H9 (cell line): ENCODE results near the gene OR2F2. TPM values are rescaled to one million over a fixed set of nuclear protein-coding genes. Genes with fewer than 3 reads are reported as not detected.

ENCODE experiments used
- DNase-seq: peaks from one replicate; pipeline ENCODE4 v3.0.0-alpha.2; 2017
- H2AFZ ChIP-seq: one replicate; pipeline ENCODE4 v1.6.1; 2013; ENCODE audit warnings: mild to moderate bottlenecking, low read length, control low read depth, moderate library complexity
- H2AK5ac ChIP-seq: 2 replicates; pipeline ENCODE4 v1.6.1; 2013; ENCODE audit warnings: low read length, control low read depth, mixed read lengths; ENCODE audit not compliant: insufficient read length
- H2BK120ac ChIP-seq: one replicate; pipeline ENCODE4 v1.6.1; 2013; ENCODE audit warnings: low read depth, mild to moderate bottlenecking, low read length, control low read depth, inconsistent platforms; ENCODE audit not compliant: poor library complexity, severe bottlenecking
- H2BK12ac ChIP-seq: 2 replicates; pipeline ENCODE4 v1.6.1; 2013; ENCODE audit warnings: low read length, control low read depth, mixed read lengths, low read depth; ENCODE audit not compliant: insufficient read length
- H2BK15ac ChIP-seq: 2 replicates; pipeline ENCODE4 v1.6.1; 2013; ENCODE audit warnings: low read depth, low read length, control low read depth
- H2BK20ac ChIP-seq: one replicate; pipeline ENCODE4 v1.6.1; 2013; ENCODE audit warnings: low read depth, mild to moderate bottlenecking, low read length, control low read depth, inconsistent platforms; ENCODE audit not compliant: poor library complexity, severe bottlenecking
- H2BK5ac ChIP-seq: 2 replicates; pipeline ENCODE4 v1.6.1; 2013; ENCODE audit warnings: low read length, control low read depth, mixed read lengths; ENCODE audit not compliant: insufficient read length
- H3K14ac ChIP-seq: 2 replicates; pipeline ENCODE4 v1.6.1; 2013; ENCODE audit warnings: low read length, control low read depth; ENCODE audit not compliant: insufficient read depth
- H3K18ac ChIP-seq: 2 replicates; pipeline ENCODE4 v1.6.1; 2013; ENCODE audit warnings: low read depth, mild to moderate bottlenecking, mixed read lengths, low read length, control low read depth; ENCODE audit not compliant: insufficient read length
- H3K23ac ChIP-seq: 2 replicates; pipeline ENCODE4 v1.6.1; 2013; ENCODE audit warnings: low read length, control low read depth, mixed read lengths, low read depth; ENCODE audit not compliant: insufficient read length
- H3K23me2 ChIP-seq: 2 replicates; pipeline ENCODE4 v1.6.1; 2013; ENCODE audit warnings: low read depth, mild to moderate bottlenecking, mixed read lengths, low read length, control low read depth; ENCODE audit not compliant: insufficient read length, poor library complexity, severe bottlenecking
- H3K27ac ChIP-seq: 2 replicates; pipeline ENCODE4 v1.5.1; 2013; ENCODE audit warnings: low read length, control low read depth, mixed read lengths, low read depth; ENCODE audit not compliant: insufficient read length
- H3K27me3 ChIP-seq: 2 replicates; pipeline ENCODE4 v1.6.1; 2013; ENCODE audit warnings: low read length, control low read depth, inconsistent platforms; ENCODE audit not compliant: insufficient read depth
- H3K4ac ChIP-seq: 2 replicates; pipeline ENCODE4 v1.6.1; 2013; ENCODE audit warnings: low read depth, mild to moderate bottlenecking, control low read depth, inconsistent platforms, low read length, moderate library complexity
- H3K4me1 ChIP-seq: 2 replicates; pipeline ENCODE4 v1.6.1; 2013; ENCODE audit warnings: low read length, control low read depth, inconsistent platforms; ENCODE audit not compliant: insufficient read depth
- H3K4me2 ChIP-seq: 2 replicates; pipeline ENCODE4 v1.6.1; 2013; ENCODE audit warnings: low read length, control low read depth, mixed read lengths; ENCODE audit not compliant: insufficient read length, insufficient read depth
- H3K56ac ChIP-seq: 2 replicates; pipeline ENCODE4 v1.6.1; 2013; ENCODE audit warnings: low read depth, mild to moderate bottlenecking, mixed read lengths, low read length, control low read depth; ENCODE audit not compliant: insufficient read length
- H3K79me1 ChIP-seq: 2 replicates; pipeline ENCODE4 v1.6.1; 2013; ENCODE audit warnings: low read depth, mild to moderate bottlenecking, moderate library complexity, low read length, control low read depth, inconsistent platforms; ENCODE audit not compliant: insufficient read depth, poor library complexity, severe bottlenecking
- H3K79me2 ChIP-seq: 2 replicates; pipeline ENCODE4 v1.6.1; 2013; ENCODE audit warnings: low read length, control low read depth, inconsistent platforms; ENCODE audit not compliant: insufficient read depth
- H3K9ac ChIP-seq: 2 replicates; pipeline ENCODE4 v1.6.1; 2013; ENCODE audit warnings: low read length, control low read depth, mixed read lengths; ENCODE audit not compliant: insufficient read length; ENCODE audit errors: extremely low read depth
- H3K9me3 ChIP-seq: one replicate; pipeline ENCODE4 v1.6.1; 2013; ENCODE audit warnings: low read depth, low read length, inconsistent platforms; ENCODE audit not compliant: control insufficient read depth
- H3T11ph ChIP-seq: one replicate; pipeline ENCODE4 v1.6.1; 2013; ENCODE audit warnings: mild to moderate bottlenecking, low read length, control low read depth, inconsistent platforms
- H4K20me1 ChIP-seq: one replicate; pipeline ENCODE4 v1.6.1; 2013; ENCODE audit not compliant: control insufficient read depth, insufficient read length, insufficient read depth
- H4K5ac ChIP-seq: 2 replicates; pipeline ENCODE4 v1.6.1; 2013; ENCODE audit warnings: low read depth, mild to moderate bottlenecking, mixed read lengths, low read length, control low read depth; ENCODE audit not compliant: insufficient read length
- H4K8ac ChIP-seq: replicated peaks from 2 replicates; pipeline ENCODE4 v1.6.1; 2013; ENCODE audit warnings: low read length, control low read depth, mixed read lengths, low read depth; ENCODE audit not compliant: insufficient read length
- H4K91ac ChIP-seq: 2 replicates; pipeline ENCODE4 v1.6.1; 2013; ENCODE audit warnings: low read depth, mild to moderate bottlenecking, moderate library complexity, mixed read lengths, low read length, control low read depth; ENCODE audit not compliant: insufficient read length
- H3K27ac Mint-ChIP-seq, 3 experiments: 2 replicates in 2 of 3; 3 replicates in 1 of 3; pipeline ENCODE4 v1.8.0; 2020 to 2021; ENCODE audit warnings: mixed read lengths in 3 of 3, mild to moderate bottlenecking in 1 of 3, moderate library complexity in 1 of 3
- H3K27me3 Mint-ChIP-seq: 2 replicates; pipeline ENCODE4 v1.8.0; 2021; ENCODE audit warnings: low read depth, mild to moderate bottlenecking, moderate library complexity, mixed read lengths
- H3K36me3 Mint-ChIP-seq, 3 experiments: 2 replicates in 2 of 3; 3 replicates in 1 of 3; pipeline ENCODE4 v1.8.0; 2020 to 2021; ENCODE audit warnings: low read depth in 3 of 3, mixed read lengths in 3 of 3; ENCODE audit not compliant: insufficient read depth in 1 of 3
- H3K4me1 Mint-ChIP-seq, 2 experiments: 2 replicates each; pipeline ENCODE4 v1.8.0; 2020; ENCODE audit warnings: mixed read lengths in 2 of 2
- H3K4me3 Mint-ChIP-seq, 2 experiments: 2 replicates in 1 of 2; 3 replicates in 1 of 2; pipeline ENCODE4 v1.8.0; 2020 to 2021; ENCODE audit warnings: mild to moderate bottlenecking in 2 of 2, mixed read lengths in 2 of 2, moderate library complexity in 1 of 2
- H3K9me3 Mint-ChIP-seq, 2 experiments: 2 replicates in 1 of 2; 3 replicates in 1 of 2; pipeline ENCODE4 v1.8.0; 2020; ENCODE audit warnings: mild to moderate bottlenecking in 2 of 2, mixed read lengths in 2 of 2, moderate library complexity in 1 of 2
- CTCF ChIP-seq: fragments of 200-600 bp; sonication (generic); conservative IDR thresholded peaks from 3 replicates; pipeline ENCODE4 v1.8.0; 2021; ENCODE audit warnings: antibody characterized with exemption, mild to moderate bottlenecking
- total RNA-seq: library from RNA; stranded (reverse); gene quantifications from 2 replicates; pipeline ENCODE4 v1.2.1, GENCODE V29; 2021

OR2F2 gene
- total RNA-seq, 1 experiment from 2014 or later: not detected

GRCh38 chr7:143896667-143897066 is 38.4 kb upstream of the OR2F2 start:
- no peak overlapping the region for H4K8ac ChIP-seq
- H3K27me3 ChIP-seq: no peaks in the 10 kb centered on the region
- peaks cover 33% of the 10 kb centered on the region in 2 experiments for H3K4me1 Mint-ChIP-seq
- no peak overlapping the region for H3K14ac ChIP-seq
- no peak overlapping the region for H2BK20ac ChIP-seq
- peaks cover 0 to 8% (median under 1%) of the 10 kb centered on the region in 3 experiments; a peak in 4 of 7 replicates for H3K36me3 Mint-ChIP-seq
- H3K27ac Mint-ChIP-seq: no peak overlapping the region
- H3K4me2 ChIP-seq: no peak overlapping the region
- no peak for DNase-seq
- H3K56ac ChIP-seq: no peak overlapping the region
- H3K4me1 ChIP-seq: no peaks in the 10 kb centered on the region
- no peak for TF ChIP-seq CTCF
- H4K91ac ChIP-seq: no peak overlapping the region
- no peak overlapping the region for H3K27ac ChIP-seq
- H3K79me1 ChIP-seq: no peaks in the 10 kb centered on the region
- peaks cover 17% of the 10 kb centered on the region; the same call in 1 of the 2 replicates for H3K79me2 ChIP-seq
- H3K23ac ChIP-seq: no peak overlapping the region
- no peak overlapping the region for H3K18ac ChIP-seq
- H3K23me2 ChIP-seq: peaks cover 7% of the 10 kb centered on the region
- no peaks in the 10 kb centered on the region for H3K27me3 Mint-ChIP-seq
- no peak overlapping the region for H2BK15ac ChIP-seq
- peaks cover 0 to 3% of the 10 kb centered on the region in 2 experiments; a peak in 3 of 5 replicates for H3K9me3 Mint-ChIP-seq
- no peak overlapping the region for H3T11ph ChIP-seq
- no peaks in the 10 kb centered on the region for H4K20me1 ChIP-seq
- no peak overlapping the region for H2AK5ac ChIP-seq
- H3K4me3 Mint-ChIP-seq: no peak overlapping the region
- H2BK5ac ChIP-seq: no peak overlapping the region
- no peak overlapping the region for H2BK12ac ChIP-seq
- no peak overlapping the region for H3K4ac ChIP-seq
- no peak overlapping the region for H2BK120ac ChIP-seq
- H4K5ac ChIP-seq: no peak overlapping the region
- no peak overlapping the region for H2AFZ ChIP-seq
- no peak overlapping the region for H3K9ac ChIP-seq
- no peaks in the 10 kb centered on the region for H3K9me3 ChIP-seq
